Panc1 (cell line): ENCODE data around the gene GOLGA6L10. TPM values are rescaled to one million over a fixed set of nuclear protein-coding genes. Genes with fewer than 3 reads are reported as not detected.

Experiments
- ATAC-seq: fragments of 200-7000 bp; cut with Tn5 transposase; 2 replicates; pipeline ENCODE4 v1.9.1; 2020; ENCODE audit warnings: mild to moderate bottlenecking, moderate library complexity
- BruUV-seq: library from RNA; stranded (reverse); fragments of 400-500 nt; replicated peaks from 2 replicates; lab custom pipeline; 2021; lab: Mats Ljungman, UMichigan
- CTCF ChIA-PET: fragments of 300-600 bp; sonication (Branson Sonifier 250); formaldehyde crosslinking; loops from one replicate; lab custom pipeline; 2022; ENCODE audit warnings: antibody characterized with exemption; lab: Charles Lee
- POLR2A ChIA-PET: fragments of 300-600 bp; sonication (Branson Sonifier 250); formaldehyde crosslinking; loops from one replicate; lab custom pipeline; 2022; ENCODE audit warnings: antibody characterized with exemption; lab: Charles Lee
- DNase-seq: peaks from one replicate; pipeline ENCODE4 v3.0.0-alpha.2; 2010; ENCODE audit warnings: low read depth, low spot score
- H3K27ac ChIP-seq: 2 replicates; pipeline ENCODE4 v1.5.1; 2011; ENCODE audit warnings: mild to moderate bottlenecking, low read length, inconsistent platforms
- H3K27me3 ChIP-seq: fragments of 200-500 bp; sonication (Bioruptor generic); 2 replicates; pipeline ENCODE4 v1.6.0; 2014; ENCODE audit warnings: low read length, inconsistent platforms; ENCODE audit not compliant: control insufficient read depth, insufficient read depth
- H3K36me3 ChIP-seq: fragments of 200-500 bp; sonication (Bioruptor generic); 2 replicates; pipeline ENCODE4 v1.5.1; 2014; ENCODE audit warnings: inconsistent platforms, mild to moderate bottlenecking, low read length, moderate library complexity; ENCODE audit not compliant: control insufficient read depth, insufficient read depth
- H3K4me1 ChIP-seq: 2 replicates; pipeline ENCODE4 v1.5.1; 2011; ENCODE audit warnings: inconsistent platforms, mild to moderate bottlenecking, low read length, moderate library complexity; ENCODE audit not compliant: control insufficient read depth, insufficient read depth
- H3K4me3 ChIP-seq, 2 experiments: 2 replicates each; pipeline ENCODE4 v1.5.1; 2011 to 2012; ENCODE audit warnings: low read depth in 2 of 2, low read length in 2 of 2, mild to moderate bottlenecking in 2 of 2, inconsistent platforms in 1 of 2, moderate library complexity in 1 of 2
- H3K9me3 ChIP-seq: fragments of 200-500 bp; sonication (Bioruptor generic); 2 replicates; pipeline ENCODE4 v1.5.1; 2014; ENCODE audit warnings: low read depth, mild to moderate bottlenecking, inconsistent platforms, low read length, moderate library complexity; ENCODE audit not compliant: control insufficient read depth, insufficient read depth
- CTCF ChIP-seq: fragments of 450-650 bp; IDR thresholded peaks from 2 replicates; pipeline ENCODE4 v1.5.1; 2017; ENCODE audit warnings: mild to moderate bottlenecking
- POLR2AphosphoS5 ChIP-seq: IDR thresholded peaks from 2 replicates; pipeline ENCODE4 v1.6.1; 2012; ENCODE audit warnings: mild to moderate bottlenecking, low read depth, low read length, moderate library complexity
- REST ChIP-seq, 2 experiments: IDR thresholded peaks; 2 replicates each; pipeline ENCODE4 v1.6.1; 2011 to 2012; ENCODE audit warnings: low read depth in 2 of 2, control low read depth in 1 of 2, low read length in 1 of 2, mild to moderate bottlenecking in 1 of 2, moderate library complexity in 1 of 2; ENCODE audit not compliant: insufficient read depth in 1 of 2
- SIN3A ChIP-seq: IDR thresholded peaks from 2 replicates; pipeline ENCODE4 v1.6.1; 2012; ENCODE audit warnings: low read depth, mild to moderate bottlenecking, low read length, moderate library complexity, borderline replicate concordance; ENCODE audit not compliant: insufficient read depth
- TCF7L2 ChIP-seq: IDR thresholded peaks from 2 replicates; pipeline ENCODE4 v1.6.1; 2011; ENCODE audit warnings: mild to moderate bottlenecking, low read depth, low read length, inconsistent platforms
- in situ Hi-C: cut with HindIII; loops from 2 replicates; pipeline ENCODE4 v1.10.0; 2016; ENCODE audit warnings: low sequenced_read_pairs, low pct_unique_long_range_greater_than_20kb
- intact Hi-C: fragments of 100-400 bp; cut with micrococcal nuclease; formaldehyde crosslinking; loops from one replicate; pipeline ENCODE4 v1.10.0; 2022; ENCODE audit not compliant: unreplicated experiment
- total RNA-seq: library from RNA; stranded (reverse); gene quantifications from one replicate; pipeline ENCODE4 v1.2.1, GENCODE V29; 2021; ENCODE audit not compliant: unreplicated experiment

Gene GOLGA6L10
- total RNA-seq, 1 experiment from 2014 or later, result 3.5 TPM

DNA sequence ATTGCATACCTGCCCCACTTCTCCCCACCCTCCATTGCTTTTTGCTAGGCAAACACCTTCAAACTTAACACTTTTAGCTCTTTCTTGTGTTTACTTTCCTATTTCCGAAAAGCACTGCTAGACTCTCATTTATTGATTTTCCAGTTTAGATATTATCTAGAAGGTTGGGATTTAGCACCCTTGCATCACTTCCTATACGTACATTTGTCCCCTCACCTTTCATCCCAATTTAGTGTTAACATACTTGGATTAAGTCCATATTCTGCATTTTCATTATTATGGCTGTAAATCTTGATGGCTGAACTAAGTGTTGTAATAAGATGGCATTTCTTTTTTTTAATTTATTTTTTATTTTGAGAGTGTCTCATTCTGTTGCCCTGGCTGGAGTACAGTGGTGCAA, 39.5 kb downstream of the GOLGA6L10 start:
- DNase-seq (no peak), ATAC-seq (no peak)
- Histone ChIP-seq H3K27me3 (no peaks in the 10 kb centered on the region), H3K36me3 (no peaks in the 10 kb centered on the region), H3K4me3 (no peak overlapping the region), H3K9me3 (no peaks in the 10 kb centered on the region), H3K27ac (no peak overlapping the region), H3K4me1 (no peaks in the 10 kb centered on the region)
- BruUV-seq, result no TSS peak
- in situ Hi-C loops (no loop called here), intact Hi-C loops (no loop called here)
- POLR2A ChIA-PET, result interaction anchor here (0.7 kb wide), 2 partner anchors 14 to 1046 kb away, joined by 3 to 7 read pairs; no protein-coding TSS in a partner anchor
- CTCF ChIA-PET, result no interaction called here
- TF ChIP-seq REST (IDR thresholded peaks at IDR 0.05; ENCODE audit: insufficient read depth in 1 of 2, low read depth in 2 of 2, low read length in 1 of 2) (no peak), POLR2AphosphoS5 (no peak), SIN3A (no peak), CTCF (no peak), TCF7L2 (no peak)

DNA sequence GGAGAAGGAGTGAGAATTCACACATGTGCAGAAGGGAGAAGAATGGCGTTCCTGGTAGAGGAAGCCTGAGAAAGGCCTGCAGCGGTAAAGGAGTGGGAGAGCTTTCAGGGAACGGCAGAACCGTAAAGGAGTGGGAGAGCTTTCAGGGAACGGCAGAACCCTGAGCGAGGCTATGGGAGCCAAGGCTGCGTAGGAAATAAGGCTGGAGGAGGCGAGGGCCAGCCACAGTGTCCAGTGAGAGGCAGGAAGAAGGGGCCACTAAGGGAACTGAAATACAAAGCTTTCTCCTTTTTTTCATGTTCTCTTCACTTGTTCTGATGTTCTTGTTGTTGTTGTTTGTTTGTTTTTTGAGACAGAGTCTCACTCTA, 41.6 kb downstream of the GOLGA6L10 start:
- Histone ChIP-seq H3K27me3 (no peaks in the 10 kb centered on the region), H3K4me1 (no peaks in the 10 kb centered on the region), H3K27ac (no peak overlapping the region), H3K36me3 (no peaks in the 10 kb centered on the region), H3K4me3 (no peak overlapping the region), H3K9me3 (no peaks in the 10 kb centered on the region)
- ChIA-PET CTCF (no interaction called here), POLR2A (no interaction called here)
- intact Hi-C loops, result no loop called here
- TF ChIP-seq SIN3A, result no peak
- no peak for TF ChIP-seq POLR2AphosphoS5
- no peak for TF ChIP-seq CTCF
- TF ChIP-seq TCF7L2, result no peak
- TF ChIP-seq REST (IDR thresholded peaks at IDR 0.05; ENCODE audit: insufficient read depth in 1 of 2, low read depth in 2 of 2, low read length in 1 of 2), result no peak
- ATAC-seq (no peak), DNase-seq (no peak)
- in situ Hi-C loops, result no loop called here
- BruUV-seq, result no TSS peak
